Measurements from ENCODE around the gene CA5B. TPM values are rescaled to one million over a fixed set of nuclear protein-coding genes. Genes with fewer than 3 reads are reported as not detected.

Gene CA5B
- polyA plus RNA-seq, 2 of the 4 experiments (the other 2 are of a cell fraction), result 5.2 to 12.5 TPM

GRCh38 chrX:15714529-15714928 is 23.5 kb upstream of the CA5B start:
- FAIRE-seq, result no peak
- Histone ChIP-seq H3K9me3 (no peaks in the 10 kb centered on the region), H3K27ac (no peak overlapping the region), H3K4me3 (no peak overlapping the region), H3K4me2 (no peak overlapping the region), H3K4me1 (peaks cover 18% of the 10 kb centered on the region)
- 83% methylated on average over 1 of the region's 1 CpG for WGBS (ENCODE audit: missing lambda C conversion rate)
- CTCF ChIA-PET, result interaction anchor here (0.8 to 1.7 kb wide), 3 partner anchors 14 to 27 kb away, joined by 3 to 4 read pairs (median 3); no protein-coding TSS in a partner anchor
- ATAC-seq, result no peak
- no peak for TF ChIP-seq CBX2 (IDR thresholded peaks at IDR 0.05; ENCODE audit: borderline replicate concordance, low read depth)
- no peak for TF ChIP-seq MAFK (IDR thresholded peaks at IDR 0.05; ENCODE audit: partially characterized antibody)
- no peak for TF ChIP-seq PBX3 (IDR thresholded peaks at IDR 0.05)
- no peak for TF ChIP-seq PHF8 (IDR thresholded peaks at IDR 0.05; ENCODE audit: borderline replicate concordance, low read depth)
- no peak for TF ChIP-seq ATOH8 (CRISPR knock-in tag; IDR thresholded peaks at IDR 0.05; ENCODE audit: low read depth)
- no peak for TF ChIP-seq FOSB (CRISPR knock-in tag; IDR thresholded peaks at IDR 0.05)
- TF ChIP-seq MAX (IDR thresholded peaks at IDR 0.05), result no peak
- no peak for TF ChIP-seq E2F6 (IDR thresholded peaks at IDR 0.05; ENCODE audit: borderline replicate concordance, low read depth)
- TF ChIP-seq FOSL2 (IDR thresholded peaks at IDR 0.05), result no peak
- TF ChIP-seq FOSL2 (CRISPR knock-in tag; IDR thresholded peaks at IDR 0.05), result no peak
- no peak for TF ChIP-seq ESRRA (IDR thresholded peaks at IDR 0.05; ENCODE audit: borderline replicate concordance, low read length)
- TF ChIP-seq NR3C1 (IDR thresholded peaks at IDR 0.05), result no peak
- no peak for TF ChIP-seq CHD2 (IDR thresholded peaks at IDR 0.05; ENCODE audit: low read length, partially characterized antibody)
- TF ChIP-seq HDAC2 (IDR thresholded peaks at IDR 0.05), result no peak
- no peak for TF ChIP-seq ZFP36 (IDR thresholded peaks at IDR 0.05; ENCODE audit: borderline replicate concordance, partially characterized antibody)
- no peak for TF ChIP-seq POLR2A (IDR thresholded peaks at IDR 0.05; ENCODE audit: low read length)
- TF ChIP-seq RFX5 (IDR thresholded peaks at IDR 0.05), result no peak
- no peak for TF ChIP-seq KDM5A (IDR thresholded peaks at IDR 0.05)
- TF ChIP-seq USF2 (IDR thresholded peaks at IDR 0.05), result no peak
- DNase-seq (ENCODE audit: low read depth in 1 of 2, low spot score in 1 of 2), result no peak
- POLR2A ChIA-PET, result no interaction called here

GRCh38 chrX:15718283-15718970 is 19.6 kb upstream of the CA5B start:
- no peaks in the 10 kb centered on the region for H3K9me3 ChIP-seq
- ChIA-PET POLR2A (no interaction called here), CTCF (no interaction called here)
- FAIRE-seq, result peak; percentile 63
- no peak overlapping the region for H3K4me3 ChIP-seq
- WGBS (ENCODE audit: missing lambda C conversion rate), result 65% methylated on average over 9 of the region's 9 CpGs
- peaks cover 21% of the 10 kb centered on the region for H3K4me1 ChIP-seq
- no peak for ATAC-seq
- TF ChIP-seq ZFP36 (IDR thresholded peaks at IDR 0.05; ENCODE audit: borderline replicate concordance, partially characterized antibody) (no peak), HDAC2 (IDR thresholded peaks at IDR 0.05) (no peak), GATA3 (IDR thresholded peaks at IDR 0.05; ENCODE audit: borderline replicate concordance) (no peak), RARB (CRISPR knock-in tag; IDR thresholded peaks at IDR 0.05) (no peak), PBX3 (IDR thresholded peaks at IDR 0.05) (no peak), FOSB (CRISPR knock-in tag; IDR thresholded peaks at IDR 0.05) (no peak), REST (IDR thresholded peaks at IDR 0.05) (no peak), CHD2 (IDR thresholded peaks at IDR 0.05; ENCODE audit: low read length, partially characterized antibody) (no peak), ELK1 (IDR thresholded peaks at IDR 0.05; ENCODE audit: low read depth, low read length) (no peak), RFX5 (IDR thresholded peaks at IDR 0.05) (no peak), ESRRA (IDR thresholded peaks at IDR 0.05; ENCODE audit: borderline replicate concordance, low read length) (no peak), ZSCAN20 (CRISPR knock-in tag; IDR thresholded peaks at IDR 0.05) (no peak), NFE2L2 (conservative IDR thresholded peaks at IDR 0.05; ENCODE audit: low read length) (no peak), CBX8 (IDR thresholded peaks at IDR 0.05) (no peak), HOXA7 (CRISPR knock-in tag; IDR thresholded peaks at IDR 0.05) (no peak), TP53 (CRISPR knock-in tag; IDR thresholded peaks at IDR 0.05) (no peak)
- H3K27ac ChIP-seq, result peak overlapping the region in 1 of 2 experiments; percentile 49; a peak in 2 of 6 replicates
- H3K4me2 ChIP-seq, result peak overlapping the region; percentile 29
- DNase-seq (ENCODE audit: low read depth in 1 of 2, low spot score in 1 of 2), result no peak

All from A549 (cell line).